ENCODE results near the gene C19orf53. TPM values are rescaled to one million over a fixed set of nuclear protein-coding genes. Genes with fewer than 3 reads are reported as not detected.

Gene C19orf53
- total and polyA plus RNA-seq, 2 of the 13 experiments (the other 11 are each of a cell fraction or from before 2014, with no cell fraction given), result 129 to 130 TPM

- TF ChIP-seq ZNF468 (CRISPR knock-in tag; IDR thresholded peaks at IDR 0.05) (no peak), HDAC2 (CRISPR knock-in tag; IDR thresholded peaks at IDR 0.05) (peak; percentile 21; the same call in 1 of the 2 replicates), ZEB1 (IDR thresholded peaks at IDR 0.05; ENCODE audit: insufficient replicate concordance, low read depth) (no peak), TMF1 (CRISPR knock-in tag; IDR thresholded peaks at IDR 0.05; ENCODE audit: low read depth) (peak; percentile 61; the same call in 1 of the 2 replicates), RXRB (CRISPR knock-in tag; IDR thresholded peaks at IDR 0.05; ENCODE audit: borderline replicate concordance) (no peak), DZIP1 (CRISPR knock-in tag; IDR thresholded peaks at IDR 0.05) (no peak), CAMTA2 (CRISPR knock-in tag; IDR thresholded peaks at IDR 0.05; ENCODE audit: borderline replicate concordance) (no peak), ARHGAP35 (CRISPR knock-in tag; IDR thresholded peaks at IDR 0.05; ENCODE audit: borderline replicate concordance) (no peak), ZNF530 (CRISPR knock-in tag; IDR thresholded peaks at IDR 0.05; ENCODE audit: low read depth) (no peak), ZFY (CRISPR knock-in tag; IDR thresholded peaks at IDR 0.05) (0 out of 2 replicates have a peak, but pooled peaks have one; percentile 51), ZNF614 (CRISPR knock-in tag; IDR thresholded peaks at IDR 0.05; ENCODE audit: borderline replicate concordance) (no peak), ZNF775 (CRISPR knock-in tag; IDR thresholded peaks at IDR 0.05; ENCODE audit: borderline replicate concordance) (no peak), BORCS8-MEF2B (CRISPR knock-in tag; IDR thresholded peaks at IDR 0.05) (0 out of 2 replicates have a peak, but pooled peaks have one; percentile 33), ZNF20 (CRISPR knock-in tag; IDR thresholded peaks at IDR 0.05) (no peak), SIX1 (CRISPR knock-in tag; IDR thresholded peaks at IDR 0.05; ENCODE audit: borderline replicate concordance) (no peak), ATF7-NPFF (CRISPR knock-in tag; IDR thresholded peaks at IDR 0.05; ENCODE audit: low read depth) (no peak), KDM4B (CRISPR knock-in tag; IDR thresholded peaks at IDR 0.05) (no peak), JUN (CRISPR knock-in tag; IDR thresholded peaks at IDR 0.05) (no peak), ZNF251 (CRISPR knock-in tag; IDR thresholded peaks at IDR 0.05) (no peak), ZNF3 (CRISPR knock-in tag; IDR thresholded peaks at IDR 0.05) (no peak), RFX5 (IDR thresholded peaks at IDR 0.05; ENCODE audit: low read depth, low read length) (no peak)
- TF ChIP-seq, protein P1, sequence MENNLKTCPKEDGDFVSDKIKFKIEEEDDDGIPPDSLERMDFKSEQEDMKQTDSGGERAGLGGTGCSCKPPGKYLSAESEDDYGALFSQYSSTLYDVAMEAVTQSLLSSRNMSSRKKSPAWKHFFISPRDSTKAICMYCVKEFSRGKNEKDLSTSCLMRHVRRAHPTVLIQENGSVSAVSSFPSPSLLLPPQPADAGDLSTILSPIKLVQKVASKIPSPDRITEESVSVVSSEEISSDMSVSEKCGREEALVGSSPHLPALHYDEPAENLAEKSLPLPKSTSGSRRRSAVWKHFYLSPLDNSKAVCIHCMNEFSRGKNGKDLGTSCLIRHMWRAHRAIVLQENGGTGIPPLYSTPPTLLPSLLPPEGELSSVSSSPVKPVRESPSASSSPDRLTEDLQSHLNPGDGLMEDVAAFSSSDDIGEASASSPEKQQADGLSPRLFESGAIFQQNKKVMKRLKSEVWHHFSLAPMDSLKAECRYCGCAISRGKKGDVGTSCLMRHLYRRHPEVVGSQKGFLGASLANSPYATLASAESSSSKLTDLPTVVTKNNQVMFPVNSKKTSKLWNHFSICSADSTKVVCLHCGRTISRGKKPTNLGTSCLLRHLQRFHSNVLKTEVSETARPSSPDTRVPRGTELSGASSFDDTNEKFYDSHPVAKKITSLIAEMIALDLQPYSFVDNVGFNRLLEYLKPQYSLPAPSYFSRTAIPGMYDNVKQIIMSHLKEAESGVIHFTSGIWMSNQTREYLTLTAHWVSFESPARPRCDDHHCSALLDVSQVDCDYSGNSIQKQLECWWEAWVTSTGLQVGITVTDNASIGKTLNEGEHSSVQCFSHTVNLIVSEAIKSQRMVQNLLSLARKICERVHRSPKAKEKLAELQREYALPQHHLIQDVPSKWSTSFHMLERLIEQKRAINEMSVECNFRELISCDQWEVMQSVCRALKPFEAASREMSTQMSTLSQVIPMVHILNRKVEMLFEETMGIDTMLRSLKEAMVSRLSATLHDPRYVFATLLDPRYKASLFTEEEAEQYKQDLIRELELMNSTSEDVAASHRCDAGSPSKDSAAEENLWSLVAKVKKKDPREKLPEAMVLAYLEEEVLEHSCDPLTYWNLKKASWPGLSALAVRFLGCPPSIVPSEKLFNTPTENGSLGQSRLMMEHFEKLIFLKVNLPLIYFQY (CRISPR knock-in tag; IDR thresholded peaks at IDR 0.05; ENCODE audit: borderline replicate concordance), result no peak
- TF ChIP-seq, protein P2, sequence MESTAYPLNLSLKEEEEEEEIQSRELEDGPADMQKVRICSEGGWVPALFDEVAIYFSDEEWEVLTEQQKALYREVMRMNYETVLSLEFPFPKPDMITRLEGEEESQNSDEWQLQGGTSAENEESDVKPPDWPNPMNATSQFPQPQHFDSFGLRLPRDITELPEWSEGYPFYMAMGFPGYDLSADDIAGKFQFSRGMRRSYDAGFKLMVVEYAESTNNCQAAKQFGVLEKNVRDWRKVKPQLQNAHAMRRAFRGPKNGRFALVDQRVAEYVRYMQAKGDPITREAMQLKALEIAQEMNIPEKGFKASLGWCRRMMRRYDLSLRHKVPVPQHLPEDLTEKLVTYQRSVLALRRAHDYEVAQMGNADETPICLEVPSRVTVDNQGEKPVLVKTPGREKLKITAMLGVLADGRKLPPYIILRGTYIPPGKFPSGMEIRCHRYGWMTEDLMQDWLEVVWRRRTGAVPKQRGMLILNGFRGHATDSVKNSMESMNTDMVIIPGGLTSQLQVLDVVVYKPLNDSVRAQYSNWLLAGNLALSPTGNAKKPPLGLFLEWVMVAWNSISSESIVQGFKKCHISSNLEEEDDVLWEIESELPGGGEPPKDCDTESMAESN (CRISPR knock-in tag; conservative IDR thresholded peaks at IDR 0.05), result peak; percentile 20; the same call in 1 of the 2 replicates
These were observed 9.3 kb upstream of the C19orf53 start (continued) for GRCh38 chr19:13764821-13765394.

Measured in HepG2 (cell line).